IPS-NIHi7 (cell line): ENCODE measurements around the gene TRPM5.

ENCODE experiments used
- DNase-seq: peaks from one replicate; pipeline ENCODE4 v3.0.0; 2012; ENCODE audit warnings: mixed read lengths; ENCODE audit errors: extremely low spot score

The TRPM5 gene

DNA sequence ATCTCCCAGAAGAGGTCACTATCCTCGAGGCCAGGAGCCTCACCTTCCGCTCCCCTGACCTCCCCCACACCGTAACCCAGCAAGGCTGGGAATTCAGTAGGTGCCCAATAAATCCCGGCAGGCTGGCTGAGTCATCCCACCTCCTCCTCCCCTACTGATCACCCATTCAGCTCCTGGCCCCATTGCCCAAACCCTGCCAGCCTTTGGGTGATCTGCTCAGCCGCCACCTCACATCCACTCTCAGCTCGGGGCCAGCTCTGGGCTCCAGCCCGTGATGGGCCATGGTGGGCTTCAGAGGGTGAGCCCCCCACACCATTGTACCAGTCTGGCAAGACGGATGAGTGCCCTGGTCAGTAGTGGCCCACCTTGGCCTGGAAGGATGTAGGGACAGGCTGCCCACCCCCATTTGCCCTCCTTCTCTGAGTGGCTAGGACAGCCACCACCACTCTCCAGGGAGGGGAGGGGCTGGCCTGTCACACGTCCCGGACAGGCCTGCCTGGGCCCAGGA is 8.2 kb downstream of the TRPM5 start:
- DNase-seq, result no peak

- DNase-seq, result no peak
Observed at GRCh38 chr11:2435288-2436012, 8.9 kb downstream of the TRPM5 start.

DNA sequence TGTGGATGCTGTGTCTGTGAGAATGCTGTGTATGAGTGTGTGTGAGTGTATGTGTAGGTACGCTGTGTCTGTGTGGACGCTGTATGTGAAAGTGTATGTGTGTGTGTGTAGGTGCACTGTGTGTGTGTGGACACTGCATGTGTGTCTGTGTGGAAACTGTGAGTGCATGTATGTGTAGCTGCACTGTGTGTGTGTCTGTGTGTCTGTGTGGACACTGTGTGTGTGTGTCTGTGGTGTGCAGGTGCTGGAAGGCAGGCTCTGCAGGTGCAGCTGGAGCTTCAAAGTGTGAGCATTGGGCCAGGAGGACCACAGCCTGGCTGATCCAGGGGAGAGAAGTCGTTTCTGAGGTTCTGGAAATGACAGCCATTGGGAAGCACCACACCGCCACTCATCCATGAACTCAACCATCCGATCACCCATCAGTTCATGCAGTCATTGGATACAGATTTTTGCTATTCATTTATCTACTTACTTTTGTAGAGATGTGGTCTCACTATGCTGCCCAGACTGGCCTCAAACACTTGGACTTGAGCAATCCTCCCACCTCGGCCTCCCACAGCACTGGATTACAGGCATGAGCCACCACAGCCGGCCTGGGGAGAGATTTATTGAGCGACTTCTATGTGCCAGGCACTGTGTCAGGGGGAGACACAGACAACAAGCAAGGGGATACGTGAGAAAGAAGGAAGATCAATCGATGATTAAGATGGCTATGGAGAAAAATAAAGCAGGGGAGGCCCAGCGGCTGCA is 9.6 kb downstream of the TRPM5 start:
- no peak for DNase-seq

GRCh38 chr11:2434008-2434407 is 10.3 kb downstream of the TRPM5 start:
- no peak for DNase-seq

DNA sequence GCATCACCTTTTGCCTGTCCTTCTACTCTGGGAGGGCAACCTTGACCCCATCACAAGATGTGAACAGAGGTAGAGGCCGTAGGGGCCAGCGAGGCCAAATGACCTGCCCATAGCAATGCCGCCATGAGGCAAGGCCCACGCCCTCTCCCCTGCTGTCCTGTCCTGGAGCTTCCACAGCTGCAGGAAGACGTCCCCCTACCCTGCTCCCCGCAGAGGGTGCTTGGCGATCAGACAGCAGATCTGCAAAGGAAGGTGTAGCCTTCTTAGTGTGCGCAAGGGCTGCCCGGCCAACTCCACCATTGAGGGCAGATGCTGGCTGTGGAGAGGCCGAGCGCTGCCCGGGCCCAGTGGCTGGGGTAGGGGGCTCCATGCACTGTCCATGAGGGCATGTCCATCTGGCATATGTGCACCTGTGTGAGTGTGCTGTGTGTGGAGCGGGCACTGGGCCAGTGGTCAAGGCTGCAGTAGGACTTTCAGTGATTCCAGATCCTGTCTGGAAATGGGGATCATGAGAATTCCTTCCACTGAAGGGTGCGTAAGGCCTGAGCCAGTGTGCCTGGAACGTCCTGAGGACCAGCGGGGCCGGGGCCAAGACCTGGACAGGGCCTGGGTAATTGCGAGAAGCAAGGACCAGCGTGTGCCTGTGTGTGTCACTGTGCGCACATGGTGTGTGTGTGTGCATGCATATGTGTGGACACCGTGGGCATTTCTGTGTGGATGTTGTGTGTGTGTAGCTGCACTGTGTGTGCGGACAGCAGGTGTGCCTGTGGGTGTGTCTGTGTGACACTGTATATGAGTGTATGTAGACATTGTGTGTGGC is 11.0 kb downstream of the TRPM5 start:
- DNase-seq, result no peak

DNA sequence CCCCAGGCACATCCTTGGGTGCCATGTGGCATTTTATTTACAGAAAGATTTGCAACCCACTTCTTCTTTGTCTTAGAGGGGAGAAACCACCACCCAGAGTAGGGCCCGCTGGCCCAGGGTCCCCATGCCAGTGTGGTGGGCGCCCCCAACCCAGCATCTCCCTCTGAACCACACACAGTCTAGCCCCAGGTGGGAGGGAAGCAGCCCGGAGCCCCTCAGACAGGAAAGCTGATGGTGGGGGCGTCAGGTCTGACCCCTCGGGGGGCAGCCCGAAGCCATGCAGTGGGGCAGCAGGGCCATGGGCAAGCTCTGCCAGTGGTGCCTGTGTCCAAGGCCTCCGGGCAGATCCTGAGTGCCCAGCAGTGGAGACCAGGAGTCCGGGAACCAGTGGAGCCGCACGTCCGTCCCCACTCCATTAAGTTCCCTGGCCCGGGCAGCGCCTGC is 11.7 kb downstream of the TRPM5 start:
- DNase-seq, result no peak

GRCh38 chr11:2432171-2432621 is 12.1 kb downstream of the TRPM5 start:
- DNase-seq, result no peak

DNA sequence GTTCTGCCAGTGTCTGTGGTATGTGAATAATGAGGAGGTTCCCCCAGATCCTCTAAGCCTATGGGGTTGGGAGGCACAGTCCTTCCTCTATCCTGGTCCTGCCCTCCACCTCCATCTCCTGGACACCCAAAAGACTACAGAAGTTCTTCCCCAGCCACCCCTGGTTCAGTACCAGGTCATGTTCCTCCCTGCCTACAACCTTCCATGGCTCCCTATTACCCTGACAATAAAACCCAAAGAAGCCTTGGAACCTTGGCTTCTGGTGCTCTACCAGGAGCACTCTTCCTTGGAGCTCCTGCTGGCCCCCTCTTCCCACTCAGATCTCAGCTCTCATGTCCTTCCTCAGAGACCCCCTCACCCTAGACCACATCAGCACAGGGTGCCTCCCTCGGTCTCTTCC is 12.9 kb downstream of the TRPM5 start:
- DNase-seq, result no peak

DNA sequence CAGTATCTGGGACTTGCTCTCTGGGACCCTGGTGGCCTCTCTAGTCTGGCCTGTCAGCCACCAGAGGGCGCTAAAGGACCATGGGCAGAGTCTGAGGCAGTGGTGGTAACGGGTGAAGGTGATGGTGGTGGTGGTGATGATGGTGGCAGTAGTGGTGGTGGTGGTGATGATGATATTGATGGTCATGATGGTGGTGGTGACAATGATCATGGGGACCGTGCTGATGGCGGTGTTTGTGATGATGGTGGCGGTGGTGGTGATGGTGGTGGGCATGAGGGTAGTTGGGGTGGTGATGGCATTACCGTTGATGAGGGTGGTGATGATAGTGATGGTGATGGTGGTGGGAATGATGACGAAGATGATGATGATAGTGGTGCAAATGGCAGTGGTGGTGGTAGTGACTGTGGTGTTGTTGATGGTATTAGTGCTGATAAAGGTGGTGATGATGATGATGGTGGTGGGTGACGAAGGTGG is 16.0 kb downstream of the TRPM5 start:
- DNase-seq, result peak; percentile 84

GRCh38 chr11:2427721-2428321 is 16.5 kb downstream of the TRPM5 start:
- DNase-seq, result no peak

DNA sequence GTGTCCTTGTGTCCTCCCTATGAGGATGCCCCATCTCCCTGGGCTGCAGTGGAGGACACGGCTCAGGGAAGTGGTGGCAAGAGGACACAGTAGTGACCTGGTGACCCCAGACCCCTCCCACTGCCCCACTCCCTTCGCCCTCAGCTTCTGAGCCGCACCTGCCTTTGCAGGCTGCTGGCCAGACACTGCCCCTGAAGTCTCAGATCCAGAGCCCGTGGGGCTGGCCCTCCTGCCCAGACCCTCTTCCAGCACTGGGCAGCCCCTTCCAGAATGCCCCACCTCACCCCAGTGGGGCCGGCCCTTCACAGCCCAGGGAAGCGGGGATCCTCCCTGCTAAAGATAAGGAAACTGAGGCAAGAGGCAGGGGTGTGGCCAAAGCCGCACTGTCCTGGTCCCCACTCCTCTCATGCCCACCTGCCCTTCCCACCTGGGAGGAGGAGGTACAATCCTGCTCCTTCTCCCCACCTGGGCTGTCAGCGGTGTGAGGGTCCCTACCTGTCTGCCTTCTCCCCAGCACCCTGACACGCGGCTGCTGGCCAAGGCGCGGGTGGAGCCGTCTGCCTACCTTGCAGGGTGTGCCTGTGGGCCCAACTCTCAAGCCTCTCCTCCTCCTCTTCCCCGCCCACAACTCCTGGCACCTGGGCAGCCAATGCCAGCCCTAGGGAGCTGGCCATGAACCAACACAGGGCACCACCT is 17.3 kb downstream of the TRPM5 start:
- no peak for DNase-seq

DNA sequence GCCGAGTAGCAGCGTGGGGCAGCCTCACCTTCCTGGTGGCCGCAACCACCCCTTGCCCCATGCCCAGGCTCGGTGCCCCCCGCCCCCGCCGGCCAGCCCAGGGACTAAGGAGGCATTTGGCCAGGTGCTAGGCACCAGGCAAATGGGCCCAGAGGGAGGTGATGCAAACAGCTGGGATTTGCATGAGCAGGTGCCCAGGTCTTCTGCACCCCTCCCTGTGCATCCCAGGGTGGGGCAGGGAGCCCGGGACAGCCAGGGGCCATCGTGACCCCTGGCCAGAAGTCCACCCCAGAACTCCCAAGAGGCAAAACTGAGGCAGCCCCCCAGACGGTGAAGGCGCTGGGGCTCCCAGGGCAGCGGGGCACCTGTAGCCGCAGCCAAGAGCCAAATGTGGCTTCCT is 18.1 kb downstream of the TRPM5 start:
- DNase-seq, result no peak

- DNase-seq, result no peak
Observed at GRCh38 chr11:2425506-2425905, 18.8 kb downstream of the TRPM5 start.

DNA sequence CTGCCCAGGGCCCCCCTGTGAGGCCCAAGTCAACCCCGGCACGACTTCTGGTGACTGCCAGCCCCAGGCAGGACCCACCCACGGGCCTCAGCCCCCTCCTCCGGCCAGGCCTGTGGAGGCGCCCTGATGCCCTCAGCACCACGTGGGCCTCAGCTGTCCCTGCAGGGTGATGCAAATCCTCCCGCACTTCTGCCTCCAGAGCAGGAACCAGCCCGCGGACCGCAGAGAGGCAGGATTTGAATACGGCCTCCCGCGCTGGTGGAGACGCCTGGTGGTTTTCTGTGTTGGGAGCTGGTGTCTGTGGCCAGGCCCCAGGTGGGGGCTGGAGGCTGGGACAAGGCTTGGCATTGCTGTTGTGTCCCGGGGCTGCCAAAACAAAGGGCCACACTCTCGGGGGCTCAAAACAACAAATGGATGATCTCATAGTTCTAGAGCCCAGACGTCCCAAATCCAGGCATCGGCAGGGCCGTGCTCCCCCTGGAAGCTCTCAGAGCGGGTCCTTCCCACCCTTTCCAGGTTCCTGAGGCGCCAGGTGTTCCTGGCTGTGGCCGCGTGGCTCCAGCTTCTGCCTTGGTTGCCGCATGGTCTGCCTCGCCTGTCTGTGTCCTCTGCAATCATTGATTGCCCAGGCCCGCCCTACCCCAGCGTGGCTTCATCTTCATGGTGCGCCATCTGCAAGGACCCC is 19.4 kb downstream of the TRPM5 start:
- DNase-seq, result no peak

DNA sequence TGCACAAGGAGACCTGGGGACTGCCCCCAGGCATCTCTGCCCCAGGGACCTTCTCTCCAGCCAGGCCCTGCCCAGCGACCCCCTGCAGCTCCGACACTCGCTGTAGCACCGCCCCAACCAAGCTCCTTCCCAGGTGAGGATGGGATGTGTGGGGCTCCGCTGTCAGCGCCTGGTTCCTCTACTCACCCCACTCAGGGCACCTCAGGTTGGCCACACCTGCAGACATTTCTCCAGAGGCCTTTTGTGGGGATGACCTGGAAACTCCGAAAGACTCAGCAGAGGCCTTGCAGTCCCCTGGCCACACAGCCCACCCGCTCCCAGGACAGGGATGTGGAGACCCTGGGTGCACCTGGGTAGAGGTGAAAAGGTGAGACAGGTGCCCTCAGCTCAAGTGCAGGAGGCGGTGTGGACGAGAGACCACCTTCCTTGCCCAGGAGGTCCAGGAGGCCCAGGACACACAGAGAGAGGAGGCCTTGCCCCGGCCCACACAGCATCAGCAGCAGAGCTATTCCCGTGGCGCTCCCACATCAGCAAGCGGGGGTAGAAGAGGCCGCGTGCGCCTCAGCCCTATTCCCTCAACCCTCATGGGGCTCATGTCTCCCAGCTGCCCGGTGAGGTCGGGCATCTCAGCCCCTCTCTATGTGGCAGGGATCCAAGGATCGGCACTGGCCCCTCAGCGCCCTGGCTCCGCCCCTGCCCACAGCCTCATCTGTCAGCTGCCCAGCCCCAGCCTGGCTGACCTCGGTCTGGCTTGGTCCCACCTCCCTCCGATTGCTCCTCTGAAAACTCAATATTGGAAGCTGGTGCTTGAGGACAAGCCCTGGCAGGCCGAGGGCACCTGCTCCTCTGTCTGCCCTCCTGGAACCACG is 20.9 kb downstream of the TRPM5 start:
- DNase-seq, result no peak

DNA sequence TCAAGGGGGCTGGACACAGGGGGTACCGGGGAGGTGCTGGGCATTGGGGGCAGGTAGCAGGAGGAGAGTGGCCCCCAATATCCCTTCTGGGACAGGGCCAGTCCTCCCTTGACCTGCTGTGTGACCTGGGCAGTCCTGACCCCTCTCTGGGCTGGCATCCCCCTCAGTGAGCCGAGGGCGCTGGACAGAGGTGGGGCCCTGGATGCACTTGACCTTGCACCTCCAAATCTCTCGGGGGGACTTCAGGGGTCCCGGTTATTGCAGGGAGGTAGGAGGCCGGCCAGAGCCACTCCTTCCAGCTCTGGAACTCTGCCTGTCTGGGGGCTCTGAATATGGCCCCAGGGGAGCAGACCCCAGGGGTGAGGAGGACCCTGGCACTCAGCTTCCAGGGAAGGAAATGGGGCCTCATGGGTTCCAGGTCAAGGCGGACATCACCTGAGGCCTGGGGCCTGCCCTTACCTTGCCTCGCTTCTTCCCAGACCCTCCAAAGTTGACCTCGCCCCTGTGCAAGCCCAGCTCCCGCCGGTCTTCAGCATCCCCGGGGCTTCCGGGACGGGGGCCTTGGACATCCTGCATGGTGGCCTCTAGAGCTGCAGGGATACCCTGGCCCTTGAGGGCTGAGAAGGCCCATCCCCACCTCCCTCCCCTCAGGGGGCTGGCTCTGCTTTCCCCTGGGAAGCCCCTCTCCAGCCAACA is 21.7 kb downstream of the TRPM5 start:
- DNase-seq, result no peak

DNA sequence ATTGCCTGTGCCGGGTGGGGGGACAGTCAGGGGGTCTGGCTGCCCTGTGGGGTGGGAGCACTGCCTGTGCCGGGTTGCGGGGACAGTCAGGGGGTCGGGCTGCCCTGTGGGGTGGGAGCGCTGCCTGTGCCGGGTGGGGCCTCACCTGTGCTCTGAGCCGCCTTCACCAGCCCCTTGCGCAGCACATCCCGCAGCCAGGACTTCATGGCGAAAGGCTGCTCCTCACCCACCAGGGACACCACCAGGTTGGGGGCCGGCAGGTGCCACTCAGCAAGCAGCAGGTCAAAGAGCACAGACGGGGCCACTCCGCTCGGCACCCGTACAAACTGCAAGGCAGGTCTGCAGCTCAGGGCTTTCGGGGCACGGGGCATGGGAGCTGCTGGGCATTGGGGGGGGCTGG is 22.3 kb downstream of the TRPM5 start:
- DNase-seq, result no peak

DNA sequence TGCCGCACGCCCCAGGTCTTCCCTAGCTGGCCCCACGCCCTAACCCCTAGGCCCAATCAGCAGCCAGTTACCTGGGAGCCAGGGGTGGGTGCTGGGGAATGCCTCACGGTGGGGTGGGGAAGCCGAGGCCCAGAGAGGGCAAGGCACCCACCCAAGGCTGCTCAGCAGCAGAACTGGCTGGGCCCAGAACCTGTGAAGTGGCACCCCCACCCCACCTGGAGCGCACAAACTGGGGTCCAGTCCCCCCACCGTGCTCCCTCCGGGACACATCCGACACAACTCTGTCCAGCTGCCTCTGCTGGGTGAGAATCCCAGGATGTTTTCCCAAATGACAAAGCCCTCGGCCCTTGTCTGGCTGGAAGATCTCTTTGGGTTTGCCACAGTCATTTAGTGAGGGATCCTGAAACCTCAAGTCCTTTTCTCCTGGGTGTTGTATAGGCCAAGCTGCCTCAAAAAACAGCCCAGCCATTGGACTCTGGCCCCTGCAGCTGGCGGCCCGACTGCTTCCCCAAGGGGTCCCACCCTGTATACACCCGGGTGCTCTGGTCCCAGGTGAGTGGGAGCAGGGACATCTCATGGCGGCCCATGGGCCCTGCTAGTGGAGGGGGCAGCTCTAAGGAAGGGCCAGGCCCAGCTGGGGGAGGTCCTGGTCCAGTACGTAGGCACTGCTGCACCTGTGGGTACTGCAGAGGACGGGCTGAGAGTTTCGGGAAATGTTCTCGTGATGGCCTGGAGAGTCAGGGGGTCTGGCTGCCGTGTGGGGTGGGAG is 22.9 kb downstream of the TRPM5 start:
- DNase-seq, result no peak
